HCT116 (cell line): ENCODE data around the gene ESAM.

Experiments used
- CEBPB ChIP-seq: IDR thresholded peaks from 2 replicates; pipeline ENCODE4 v1.6.1; 2012; ENCODE audit warnings: low read depth
- ELF1 ChIP-seq: IDR thresholded peaks from 2 replicates; pipeline ENCODE4 v1.6.1; 2012; ENCODE audit warnings: low read depth, borderline replicate concordance
- EZH2phosphoT487 ChIP-seq: fragments of 200-600 bp; IDR thresholded peaks from 2 replicates; pipeline ENCODE4 v1.6.1; 2018; ENCODE audit warnings: antibody characterized with exemption, borderline replicate concordance
- JUND ChIP-seq: IDR thresholded peaks from 2 replicates; pipeline ENCODE4 v1.6.1; 2012
- POLR2A ChIP-seq: IDR thresholded peaks from 2 replicates; pipeline ENCODE4 v1.7.0; 2011; ENCODE audit warnings: borderline replicate concordance; ENCODE audit not compliant: insufficient read depth, insufficient read length; ENCODE audit errors: extremely low read depth
- POLR2AphosphoS5 ChIP-seq: IDR thresholded peaks from 2 replicates; pipeline ENCODE4 v1.6.1; 2011; ENCODE audit warnings: mild to moderate bottlenecking, low read depth, low read length, moderate library complexity
- RAD21 ChIP-seq: IDR thresholded peaks from 2 replicates; pipeline ENCODE4 v1.6.1; 2012; ENCODE audit warnings: low read depth, mild to moderate bottlenecking
- SIN3A ChIP-seq: IDR thresholded peaks from 2 replicates; pipeline ENCODE4 v1.6.1; 2012; ENCODE audit warnings: low read depth
- SP1 ChIP-seq: IDR thresholded peaks from 2 replicates; pipeline ENCODE4 v1.6.1; 2012; ENCODE audit warnings: low read depth
- ZBTB33 ChIP-seq: IDR thresholded peaks from 2 replicates; pipeline ENCODE4 v1.6.1; 2011; ENCODE audit warnings: mild to moderate bottlenecking, low read length, moderate library complexity; ENCODE audit not compliant: insufficient replicate concordance; ENCODE audit errors: extremely low read depth
- ZFX ChIP-seq: fragments of 450-650 bp; IDR thresholded peaks from 2 replicates; pipeline ENCODE4 v1.6.1; 2017
- ZNF274 ChIP-seq: fragments of 200-500 bp; sonication (Bioruptor generic); IDR thresholded peaks from 2 replicates; pipeline ENCODE4 v1.6.1; 2014; ENCODE audit warnings: mild to moderate bottlenecking, low read depth, low read length, inconsistent platforms
- TF ChIP-seq, protein P1 (sequence below), 3 experiments: fragments of 200-600 bp in 1 of 3; sonication (generic) in 1 of 3; IDR thresholded peaks in 2 of 3; conservative IDR thresholded peaks in 1 of 3; 2 replicates each; pipeline ENCODE4 v1.5.1; 2012 to 2017; ENCODE audit warnings: low read depth in 2 of 3, low read length in 2 of 3, antibody characterized with exemption in 1 of 3, borderline replicate concordance in 1 of 3, control low read depth in 1 of 3, mild to moderate bottlenecking in 1 of 3, mixed read lengths in 1 of 3, mixed run types in 1 of 3, moderate library complexity in 1 of 3; ENCODE audit not compliant: insufficient read depth in 1 of 3

- TF ChIP-seq ZBTB33 = no peak
- no peak for TF ChIP-seq CEBPB
- no peak for TF ChIP-seq SP1
- no peak for TF ChIP-seq POLR2A
- no peak for TF ChIP-seq POLR2AphosphoS5
- no peak for TF ChIP-seq EZH2phosphoT487
- TF ChIP-seq RAD21 = no peak
- no peak for TF ChIP-seq ZFX
- TF ChIP-seq, protein P1, sequence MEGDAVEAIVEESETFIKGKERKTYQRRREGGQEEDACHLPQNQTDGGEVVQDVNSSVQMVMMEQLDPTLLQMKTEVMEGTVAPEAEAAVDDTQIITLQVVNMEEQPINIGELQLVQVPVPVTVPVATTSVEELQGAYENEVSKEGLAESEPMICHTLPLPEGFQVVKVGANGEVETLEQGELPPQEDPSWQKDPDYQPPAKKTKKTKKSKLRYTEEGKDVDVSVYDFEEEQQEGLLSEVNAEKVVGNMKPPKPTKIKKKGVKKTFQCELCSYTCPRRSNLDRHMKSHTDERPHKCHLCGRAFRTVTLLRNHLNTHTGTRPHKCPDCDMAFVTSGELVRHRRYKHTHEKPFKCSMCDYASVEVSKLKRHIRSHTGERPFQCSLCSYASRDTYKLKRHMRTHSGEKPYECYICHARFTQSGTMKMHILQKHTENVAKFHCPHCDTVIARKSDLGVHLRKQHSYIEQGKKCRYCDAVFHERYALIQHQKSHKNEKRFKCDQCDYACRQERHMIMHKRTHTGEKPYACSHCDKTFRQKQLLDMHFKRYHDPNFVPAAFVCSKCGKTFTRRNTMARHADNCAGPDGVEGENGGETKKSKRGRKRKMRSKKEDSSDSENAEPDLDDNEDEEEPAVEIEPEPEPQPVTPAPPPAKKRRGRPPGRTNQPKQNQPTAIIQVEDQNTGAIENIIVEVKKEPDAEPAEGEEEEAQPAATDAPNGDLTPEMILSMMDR (IDR thresholded peaks at IDR 0.05 in 2 of 3, conservative IDR thresholded peaks at IDR 0.05 in 1 of 3; ENCODE audit: borderline replicate concordance in 1 of 3, insufficient read depth in 1 of 3, low read depth in 2 of 3, low read length in 2 of 3) = no peak
- no peak for TF ChIP-seq ZNF274
- TF ChIP-seq SIN3A = no peak
- no peak for TF ChIP-seq ELF1
- no peak for TF ChIP-seq JUND
Observed at GRCh38 chr11:124798991-124799347, 36.9 kb upstream of the ESAM start.
